H1 (cell line): ENCODE measurements around the gene SBK1. TPM values are rescaled to one million over a fixed set of nuclear protein-coding genes. Genes with fewer than 3 reads are reported as not detected.

Experiments
- CTCF ChIA-PET: fragments of 300-600 bp; sonication (Branson Sonifier 250); formaldehyde crosslinking; loops from one replicate; lab custom pipeline; 2021; ENCODE audit not compliant: partially characterized antibody; lab: Charles Lee
- POLR2A ChIA-PET: fragments of 300-600 bp; sonication (Branson Sonifier 250); formaldehyde crosslinking; loops from one replicate; lab custom pipeline; 2021; ENCODE audit warnings: inconsistent platforms; ENCODE audit not compliant: partially characterized antibody; lab: Charles Lee
- DNase-seq, 2 experiments: peaks; one replicate each; pipeline versions ENCODE4 v3.0.0 to v3.0.0-alpha.2; 2010 to 2022; ENCODE audit warnings: low spot score in 2 of 2, low read depth in 1 of 2, mixed read lengths in 1 of 2
- FAIRE-seq: peaks from 2 replicates; lab custom pipeline; 2011; peaks lifted over from hg19 to GRCh38; lab: Jason Lieb, UNC
- H2AFZ ChIP-seq: 2 replicates; pipeline ENCODE4 v1.8.1; 2012; ENCODE audit warnings: low read length, inconsistent platforms
- H2AK5ac ChIP-seq: 2 replicates; pipeline ENCODE4 v1.6.1; 2013; ENCODE audit warnings: low read depth, low read length
- H2BK120ac ChIP-seq: replicated peaks from 2 replicates; pipeline ENCODE3; 2013; ENCODE audit warnings: low read depth, low read length, inconsistent platforms
- H2BK12ac ChIP-seq: 2 replicates; pipeline ENCODE4 v1.6.1; 2013; ENCODE audit warnings: low read depth, low read length
- H2BK15ac ChIP-seq: 2 replicates; pipeline ENCODE4 v1.6.1; 2013; ENCODE audit warnings: low read length
- H2BK20ac ChIP-seq: 2 replicates; pipeline ENCODE4 v1.6.1; 2013; ENCODE audit warnings: low read length
- H2BK5ac ChIP-seq: 2 replicates; pipeline ENCODE4 v1.6.1; 2013; ENCODE audit warnings: low read depth, low read length
- H3K14ac ChIP-seq: 2 replicates; pipeline ENCODE4 v1.6.1; 2013; ENCODE audit warnings: inconsistent platforms; ENCODE audit not compliant: insufficient read length
- H3K18ac ChIP-seq: 2 replicates; pipeline ENCODE4 v1.6.1; 2013; ENCODE audit warnings: low read length; ENCODE audit errors: extremely low read depth
- H3K23ac ChIP-seq: 2 replicates; pipeline ENCODE4 v1.6.1; 2013; ENCODE audit warnings: inconsistent platforms; ENCODE audit not compliant: insufficient read length
- H3K23me2 ChIP-seq: 2 replicates; pipeline ENCODE4 v1.6.1; 2013; ENCODE audit warnings: low read depth, low read length
- H3K27ac ChIP-seq: 2 replicates; pipeline ENCODE4 v1.6.1; 2011; ENCODE audit warnings: low read depth, low read length, inconsistent platforms
- H3K27me3 ChIP-seq, 4 experiments: replicated peaks in 1 of 4; 1 replicate in 1 of 4; 2 replicates in 3 of 4; pipeline versions ENCODE4 v1.6.1 to v1.8.1; 2011 to 2013; ENCODE audit warnings: low read length in 3 of 4, mild to moderate bottlenecking in 3 of 4, inconsistent platforms in 2 of 4, mixed read lengths in 2 of 4, moderate library complexity in 1 of 4; ENCODE audit not compliant: control insufficient read depth in 3 of 4, insufficient read depth in 3 of 4; ENCODE audit errors: extremely low read depth in 1 of 4
- H3K36me3 ChIP-seq, 4 experiments: 2 replicates each; pipeline versions ENCODE4 v1.6.1 to v1.8.1; 2011 to 2013; ENCODE audit warnings: mild to moderate bottlenecking in 4 of 4, low read length in 3 of 4, moderate library complexity in 2 of 4, control low read depth in 1 of 4, inconsistent platforms in 1 of 4; ENCODE audit not compliant: insufficient read depth in 4 of 4, control insufficient read depth in 2 of 4
- H3K4ac ChIP-seq: replicated peaks from 2 replicates; pipeline ENCODE3; 2013; ENCODE audit warnings: low read length, low read depth, mixed read lengths, inconsistent platforms; ENCODE audit not compliant: insufficient read length
- H3K4me1 ChIP-seq, 4 experiments: replicated peaks in 1 of 4; 1 replicate in 1 of 4; 2 replicates in 3 of 4; pipeline versions ENCODE4 v1.6.1 to v1.8.1; 2011 to 2013; ENCODE audit warnings: low read length in 3 of 4, inconsistent platforms in 2 of 4, mixed read lengths in 1 of 4; ENCODE audit not compliant: insufficient read depth in 4 of 4, control insufficient read depth in 3 of 4
- H3K4me2 ChIP-seq, 2 experiments: 2 replicates each; pipeline versions ENCODE4 v1.6.1 to v1.8.1; 2011 to 2013; ENCODE audit warnings: low read depth in 2 of 2, low read length in 2 of 2, control low read depth in 1 of 2, inconsistent platforms in 1 of 2, mild to moderate bottlenecking in 1 of 2; ENCODE audit not compliant: insufficient read depth in 1 of 2
- H3K4me3 ChIP-seq, 4 experiments: fragments of 200-600, 300-600 bp in 1 of 4; sonication (generic), shearing (Covaris generic), sonication (Bioruptor Twin) in 1 of 4; 2 replicates each; pipeline versions ENCODE4 v1.5.1 to v1.8.1; 2011 to 2016; ENCODE audit warnings: low read length in 4 of 4, low read depth in 3 of 4, control low read depth in 2 of 4, inconsistent platforms in 2 of 4, mild to moderate bottlenecking in 2 of 4, mixed read lengths in 1 of 4, moderate library complexity in 1 of 4; ENCODE audit not compliant: insufficient read depth in 2 of 4; ENCODE audit errors: extremely low read depth in 1 of 4
- H3K56ac ChIP-seq: replicated peaks from 2 replicates; pipeline ENCODE3; 2013; ENCODE audit warnings: low read depth, mild to moderate bottlenecking, mixed read lengths, low read length, inconsistent platforms; ENCODE audit not compliant: insufficient read length
- H3K79me1 ChIP-seq: 2 replicates; pipeline ENCODE4 v1.6.1; 2013; ENCODE audit warnings: low read depth, low read length, control low read depth
- H3K79me2 ChIP-seq, 2 experiments: 2 replicates each; pipeline versions ENCODE4 v1.6.1 to v1.8.1; 2012 to 2013; ENCODE audit warnings: low read length in 2 of 2, mild to moderate bottlenecking in 2 of 2, inconsistent platforms in 1 of 2; ENCODE audit not compliant: insufficient read depth in 2 of 2, control insufficient read depth in 1 of 2
- H3K9ac ChIP-seq, 4 experiments: replicated peaks in 1 of 4; 1 replicate in 1 of 4; 2 replicates in 3 of 4; pipeline versions ENCODE4 v1.6.1 to v1.8.1; 2011 to 2013; ENCODE audit warnings: low read depth in 3 of 4, low read length in 3 of 4, control low read depth in 2 of 4, mild to moderate bottlenecking in 2 of 4, moderate library complexity in 2 of 4, inconsistent platforms in 1 of 4; ENCODE audit errors: extremely low read depth in 1 of 4
- H3K9me3 ChIP-seq, 2 experiments: 2 replicates each; pipeline versions ENCODE4 v1.6.1 to v1.8.1; 2012 to 2013; ENCODE audit warnings: mild to moderate bottlenecking in 2 of 2, moderate library complexity in 2 of 2, control low read depth in 1 of 2, inconsistent platforms in 1 of 2, low read depth in 1 of 2, low read length in 1 of 2, mixed read lengths in 1 of 2; ENCODE audit not compliant: insufficient read depth in 2 of 2
- H4K20me1 ChIP-seq, 2 experiments: replicated peaks in 1 of 2; 2 replicates each; pipeline versions ENCODE3 to v1.8.1; 2011 to 2013; ENCODE audit warnings: inconsistent platforms in 2 of 2, low read length in 2 of 2, mild to moderate bottlenecking in 1 of 2; ENCODE audit not compliant: insufficient read depth in 2 of 2, control insufficient read depth in 1 of 2
- H4K5ac ChIP-seq: 2 replicates; pipeline ENCODE4 v1.6.1; 2013; ENCODE audit warnings: low read length, low read depth, mixed read lengths, inconsistent platforms; ENCODE audit not compliant: insufficient read length
- H4K8ac ChIP-seq: 2 replicates; pipeline ENCODE4 v1.8.0; 2013; ENCODE audit warnings: mild to moderate bottlenecking, moderate library complexity, low read length, inconsistent platforms; ENCODE audit not compliant: insufficient read depth; ENCODE audit errors: extremely low read depth
- H4K91ac ChIP-seq: replicated peaks from 2 replicates; pipeline ENCODE3; 2013; ENCODE audit warnings: low read length, mixed read lengths, inconsistent platforms; ENCODE audit not compliant: insufficient read length
- ASH2L ChIP-seq: fragments of 200-600, 300-600 bp; sonication (generic); IDR thresholded peaks from one replicate; pipeline ENCODE4 v1.7.1; 2017; ENCODE audit warnings: low read length
- BACH1 ChIP-seq: IDR thresholded peaks from 2 replicates; pipeline ENCODE4 v1.6.1; 2012; ENCODE audit warnings: low read length, improper control_type of control experiment
- CHD1 ChIP-seq: IDR thresholded peaks from 2 replicates; pipeline ENCODE4 v1.6.1; 2012; ENCODE audit warnings: low read depth, low read length, improper control_type of control experiment
- E2F6 ChIP-seq: IDR thresholded peaks from 2 replicates; pipeline ENCODE4 v1.6.1; 2012; ENCODE audit warnings: inconsistent platforms
- EGR1 ChIP-seq: IDR thresholded peaks from 2 replicates; pipeline ENCODE4 v1.6.1; 2011; ENCODE audit warnings: low read depth, low read length, borderline replicate concordance
- EZH2 ChIP-seq: fragments of 200-600 bp; sonication (generic); IDR thresholded peaks from 2 replicates; pipeline ENCODE4 v1.7.1; 2012; ENCODE audit warnings: low read depth, mild to moderate bottlenecking, moderate library complexity, low read length, inconsistent platforms; ENCODE audit not compliant: severe bottlenecking
- NRF1 ChIP-seq: IDR thresholded peaks from 2 replicates; pipeline ENCODE4 v1.6.1; 2011; ENCODE audit warnings: mild to moderate bottlenecking, low read depth, low read length, improper control_type of control experiment
- PHF8 ChIP-seq: fragments of 200-600 bp; sonication (generic); conservative IDR thresholded peaks from 2 replicates; pipeline ENCODE4 v1.7.1; 2012; ENCODE audit warnings: low read depth, mild to moderate bottlenecking, inconsistent platforms, low read length, moderate library complexity
- RXRA ChIP-seq: IDR thresholded peaks from 2 replicates; pipeline ENCODE4 v1.6.1; 2011; ENCODE audit warnings: low read depth, mild to moderate bottlenecking, low read length, moderate library complexity; ENCODE audit not compliant: insufficient read depth
- SIRT6 ChIP-seq: IDR thresholded peaks from one replicate; pipeline ENCODE4 v1.7.1; 2012; ENCODE audit warnings: low read length, inconsistent platforms
- SP1 ChIP-seq: IDR thresholded peaks from 2 replicates; pipeline ENCODE4 v1.6.1; 2011; ENCODE audit warnings: low read depth, low read length
- TEAD4 ChIP-seq: IDR thresholded peaks from 2 replicates; pipeline ENCODE4 v1.6.1; 2012; ENCODE audit warnings: low read depth, low read length, inconsistent platforms, mixed read lengths
- WGBS, 2 experiments: shearing (Covaris generic) in 1 of 2; methylation state at CpG; one replicate each; pipeline versions ENCODE4 v1.1.6 to v1.1.7; 2013 to 2015; ENCODE audit warnings: low lambda C conversion rate in 2 of 2, mixed read lengths in 2 of 2, inconsistent platforms in 1 of 2, low coverage in 1 of 2, missing lambda C conversion rate in 1 of 2; ENCODE audit not compliant: insufficient replicate concordance in 2 of 2, insufficient coverage in 1 of 2, insufficient read length in 1 of 2; ENCODE audit errors: extremely low coverage in 1 of 2, missing lambda C conversion rate in 1 of 2; 5-methylcytosine and 5-hydroxymethylcytosine counted together
- polyA plus RNA-seq, 7 experiments: library from polyadenylated mRNA; depleted of rRNA in 3 of 7; stranded (reverse) in 5 of 7; unstranded in 2 of 7; fragments of >200 nt in 5 of 7; fragments of 200-250 nt in 2 of 7; gene quantifications; 1 replicate in 5 of 7; 2 replicates in 1 of 7; 4 replicates in 1 of 7; pipeline versions ENCODE4 v1.2.1 to v1.2.3, GENCODE V29; 2011 to 2013; ENCODE audit warnings: missing spikeins in 2 of 7, mixed read lengths in 2 of 7
- total RNA-seq: library from RNA; stranded (reverse); fragmentation: NEBNext Ultra II Directional; extraction: Animal tissue kit (Norgen Biotek cat#: 25700); gene quantifications from 2 replicates; pipeline ENCODE4 v1.2.1, GENCODE V29; 2021

SBK1 gene
- total and polyA plus RNA-seq, 2 of the 8 experiments (the other 6 are each of a cell fraction or from before 2014, with no cell fraction given), result 18.2 to 73.9 TPM

DNA sequence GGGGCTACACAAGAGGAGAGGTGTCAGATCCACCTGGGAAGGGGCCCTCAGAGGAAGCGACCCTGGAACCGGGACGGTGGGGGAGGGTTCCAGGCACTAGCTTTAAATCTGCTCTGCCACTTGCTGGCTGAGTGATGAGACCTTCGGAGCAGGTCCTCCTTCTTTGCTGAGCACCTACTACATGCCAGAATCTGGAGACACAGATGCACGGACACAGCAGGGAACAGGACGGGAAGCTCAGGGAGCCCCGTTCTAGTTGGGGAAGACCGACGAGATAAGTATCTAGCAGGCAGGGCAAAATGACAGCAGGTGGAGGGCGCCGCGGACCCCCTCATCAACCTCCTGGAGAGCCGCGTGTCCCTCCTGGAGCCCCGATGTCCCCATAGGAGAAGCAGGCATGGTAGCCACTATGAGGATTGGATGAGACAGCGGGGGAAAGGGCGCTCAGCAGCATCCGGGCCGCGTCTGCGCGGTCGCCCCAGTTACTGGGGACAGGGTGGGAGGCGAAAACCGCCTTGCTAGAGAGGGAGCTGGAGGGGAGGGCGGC is 27.2 kb downstream of the SBK1 start:
- Histone ChIP-seq H3K18ac (no peak overlapping the region), H3K79me2 (no peaks in the 10 kb centered on the region), H3K9me3 (no peaks in the 10 kb centered on the region), H2BK20ac (no peak overlapping the region), H2BK12ac (no peak overlapping the region), H2BK120ac (no peak overlapping the region), H2AFZ (no peak overlapping the region), H3K27ac (no peak overlapping the region), H3K4ac (no peak overlapping the region), H3K9ac (no peak overlapping the region), H3K36me3 (peaks cover 0 to 24% (median 10%) of the 10 kb centered on the region in 4 experiments; a peak in 6 of 8 replicates), H3K23me2 (no peaks in the 10 kb centered on the region), H4K5ac (no peak overlapping the region), H4K20me1 (peaks cover 15 to 21% of the 10 kb centered on the region in 2 experiments), H3K56ac (no peak overlapping the region), H3K23ac (no peak overlapping the region), H3K14ac (no peak overlapping the region), H2BK15ac (no peak overlapping the region), H3K4me1 (no peaks in the 10 kb centered on the region; a peak in 1 of 7 replicates), H3K79me1 (peaks cover 8% of the 10 kb centered on the region), H4K91ac (no peak overlapping the region), H3K4me3 (no peak overlapping the region), H2AK5ac (no peak overlapping the region), H3K4me2 (no peak overlapping the region), H3K27me3 (no peaks in the 10 kb centered on the region), H4K8ac (no peak overlapping the region), H2BK5ac (no peak overlapping the region)
- ChIA-PET POLR2A (interaction anchor here (0.9 to 1.6 kb wide), 5 partner anchors 10 to 38 kb away, joined by 3 to 5 read pairs (median 4); no protein-coding TSS in a partner anchor), CTCF (interaction anchor here (1.1 to 6.5 kb wide), 7 partner anchors 21 to 125 kb away, joined by 3 to 152 read pairs (median 6); no protein-coding TSS in a partner anchor)
- WGBS, 2 experiments, result 92% methylated on average over 23 of the region's 26 CpGs; no CpG with 5 or more reads in 1 of the 2 experiments
- FAIRE-seq (no peak), DNase-seq (no peak)
- no peak for TF ChIP-seq E2F6
- no peak for TF ChIP-seq PHF8
- no peak for TF ChIP-seq TEAD4
- TF ChIP-seq RXRA, result no peak
- TF ChIP-seq SIRT6, result no peak
- no peak for TF ChIP-seq CHD1
- no peak for TF ChIP-seq EGR1
- TF ChIP-seq BACH1, result no peak
- no peak for TF ChIP-seq NRF1
- TF ChIP-seq ASH2L, result no peak
- TF ChIP-seq EZH2, result no peak
- no peak for TF ChIP-seq SP1
